DOHH2 (cell line): ENCODE measurements around the gene CLEC2B.

Experiments
- EZH2phosphoT487 ChIP-seq: fragments of 200-600 bp; sonication (generic); IDR thresholded peaks from 2 replicates; pipeline ENCODE4 v1.6.1; 2017; ENCODE audit warnings: borderline replicate concordance, mild to moderate bottlenecking, antibody characterized with exemption, low read length, moderate library complexity, mixed read lengths
- TF ChIP-seq, protein P1 (sequence below): fragments of 200-600 bp; sonication (generic); IDR thresholded peaks from one replicate; pipeline ENCODE4 v1.5.1; 2014; ENCODE audit warnings: antibody characterized with exemption, mild to moderate bottlenecking, low read depth, low read length; ENCODE audit not compliant: poor library complexity, severe bottlenecking

DNA sequence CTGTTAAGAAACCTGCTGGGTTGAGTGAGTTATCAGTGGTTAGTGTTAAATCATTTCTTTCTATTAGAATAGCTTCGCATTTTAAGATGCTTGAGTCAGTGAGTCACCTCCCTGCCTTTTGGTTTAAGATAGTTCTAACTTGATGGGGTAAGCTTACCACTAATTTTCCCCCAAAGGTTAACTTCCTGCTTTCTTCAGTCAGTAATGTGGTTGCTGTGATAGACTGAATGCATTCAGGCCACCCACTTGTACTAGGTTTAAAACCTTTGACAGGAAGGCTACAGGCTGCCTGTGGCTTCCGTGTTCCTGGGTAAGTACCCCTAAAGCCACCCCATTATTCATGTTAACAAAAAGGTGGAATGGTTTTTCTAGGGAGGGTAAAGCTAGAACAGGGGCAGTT is 37.7 kb upstream of the CLEC2B start:
- TF ChIP-seq, protein P1, sequence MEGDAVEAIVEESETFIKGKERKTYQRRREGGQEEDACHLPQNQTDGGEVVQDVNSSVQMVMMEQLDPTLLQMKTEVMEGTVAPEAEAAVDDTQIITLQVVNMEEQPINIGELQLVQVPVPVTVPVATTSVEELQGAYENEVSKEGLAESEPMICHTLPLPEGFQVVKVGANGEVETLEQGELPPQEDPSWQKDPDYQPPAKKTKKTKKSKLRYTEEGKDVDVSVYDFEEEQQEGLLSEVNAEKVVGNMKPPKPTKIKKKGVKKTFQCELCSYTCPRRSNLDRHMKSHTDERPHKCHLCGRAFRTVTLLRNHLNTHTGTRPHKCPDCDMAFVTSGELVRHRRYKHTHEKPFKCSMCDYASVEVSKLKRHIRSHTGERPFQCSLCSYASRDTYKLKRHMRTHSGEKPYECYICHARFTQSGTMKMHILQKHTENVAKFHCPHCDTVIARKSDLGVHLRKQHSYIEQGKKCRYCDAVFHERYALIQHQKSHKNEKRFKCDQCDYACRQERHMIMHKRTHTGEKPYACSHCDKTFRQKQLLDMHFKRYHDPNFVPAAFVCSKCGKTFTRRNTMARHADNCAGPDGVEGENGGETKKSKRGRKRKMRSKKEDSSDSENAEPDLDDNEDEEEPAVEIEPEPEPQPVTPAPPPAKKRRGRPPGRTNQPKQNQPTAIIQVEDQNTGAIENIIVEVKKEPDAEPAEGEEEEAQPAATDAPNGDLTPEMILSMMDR = no peak
- TF ChIP-seq EZH2phosphoT487 = no peak
